Measurements from ENCODE around the gene ZNF599. TPM values are rescaled to one million over a fixed set of nuclear protein-coding genes. Genes with fewer than 3 reads are reported as not detected.

The ZNF599 gene
- total and polyA plus RNA-seq, 2 of the 13 experiments (the other 11 are each of a cell fraction or from before 2014, with no cell fraction given): 5.8 to 7.3 TPM

DNA sequence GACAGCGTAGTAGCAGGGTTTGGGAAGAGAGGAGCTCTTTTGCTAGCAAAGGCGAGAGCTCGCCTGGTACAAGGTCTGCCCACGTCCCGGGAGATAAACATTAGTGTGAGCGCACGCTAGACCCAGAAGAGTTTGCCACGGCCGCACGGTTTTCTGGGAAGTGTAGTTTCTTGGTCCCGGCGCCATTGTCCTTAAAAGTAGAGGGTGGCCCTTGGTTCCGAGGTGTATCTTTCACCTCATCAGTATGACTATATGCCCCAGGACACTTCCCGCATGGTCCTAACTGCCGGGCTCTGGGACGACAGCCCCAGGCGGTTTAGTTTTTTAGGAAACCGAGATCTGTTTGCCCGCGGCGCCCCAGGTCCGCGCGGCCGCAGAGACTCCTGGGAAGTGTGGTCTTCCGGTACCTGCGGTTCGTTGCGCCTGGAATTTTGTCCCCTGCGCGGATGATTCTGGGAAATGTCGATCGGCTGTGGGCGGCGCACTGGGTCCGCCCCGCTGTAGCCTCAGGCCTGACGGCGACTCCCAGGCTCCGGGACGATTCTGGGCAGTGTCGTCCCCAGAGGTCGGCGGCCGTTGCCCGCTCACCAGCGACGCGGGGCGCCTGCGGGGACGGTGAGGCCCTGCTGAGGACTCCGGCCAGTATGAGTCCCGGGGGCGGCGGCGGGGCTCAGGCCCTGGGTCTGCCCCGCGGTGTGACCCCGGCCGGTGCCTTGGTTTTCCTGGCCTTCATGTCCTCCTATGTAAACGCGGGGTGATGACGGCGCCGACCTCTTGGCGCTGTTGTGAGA lies 39.1 kb downstream of the ZNF599 start, which contains the start of gene ZNF181 (continued):
- TF ChIP-seq, protein P1, sequence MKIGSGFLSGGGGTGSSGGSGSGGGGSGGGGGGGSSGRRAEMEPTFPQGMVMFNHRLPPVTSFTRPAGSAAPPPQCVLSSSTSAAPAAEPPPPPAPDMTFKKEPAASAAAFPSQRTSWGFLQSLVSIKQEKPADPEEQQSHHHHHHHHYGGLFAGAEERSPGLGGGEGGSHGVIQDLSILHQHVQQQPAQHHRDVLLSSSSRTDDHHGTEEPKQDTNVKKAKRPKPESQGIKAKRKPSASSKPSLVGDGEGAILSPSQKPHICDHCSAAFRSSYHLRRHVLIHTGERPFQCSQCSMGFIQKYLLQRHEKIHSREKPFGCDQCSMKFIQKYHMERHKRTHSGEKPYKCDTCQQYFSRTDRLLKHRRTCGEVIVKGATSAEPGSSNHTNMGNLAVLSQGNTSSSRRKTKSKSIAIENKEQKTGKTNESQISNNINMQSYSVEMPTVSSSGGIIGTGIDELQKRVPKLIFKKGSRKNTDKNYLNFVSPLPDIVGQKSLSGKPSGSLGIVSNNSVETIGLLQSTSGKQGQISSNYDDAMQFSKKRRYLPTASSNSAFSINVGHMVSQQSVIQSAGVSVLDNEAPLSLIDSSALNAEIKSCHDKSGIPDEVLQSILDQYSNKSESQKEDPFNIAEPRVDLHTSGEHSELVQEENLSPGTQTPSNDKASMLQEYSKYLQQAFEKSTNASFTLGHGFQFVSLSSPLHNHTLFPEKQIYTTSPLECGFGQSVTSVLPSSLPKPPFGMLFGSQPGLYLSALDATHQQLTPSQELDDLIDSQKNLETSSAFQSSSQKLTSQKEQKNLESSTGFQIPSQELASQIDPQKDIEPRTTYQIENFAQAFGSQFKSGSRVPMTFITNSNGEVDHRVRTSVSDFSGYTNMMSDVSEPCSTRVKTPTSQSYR (CRISPR knock-in tag; IDR thresholded peaks at IDR 0.05; ENCODE audit: borderline replicate concordance): peak; percentile 61; the same call in 1 of the 2 replicates
- TF ChIP-seq, protein P2, sequence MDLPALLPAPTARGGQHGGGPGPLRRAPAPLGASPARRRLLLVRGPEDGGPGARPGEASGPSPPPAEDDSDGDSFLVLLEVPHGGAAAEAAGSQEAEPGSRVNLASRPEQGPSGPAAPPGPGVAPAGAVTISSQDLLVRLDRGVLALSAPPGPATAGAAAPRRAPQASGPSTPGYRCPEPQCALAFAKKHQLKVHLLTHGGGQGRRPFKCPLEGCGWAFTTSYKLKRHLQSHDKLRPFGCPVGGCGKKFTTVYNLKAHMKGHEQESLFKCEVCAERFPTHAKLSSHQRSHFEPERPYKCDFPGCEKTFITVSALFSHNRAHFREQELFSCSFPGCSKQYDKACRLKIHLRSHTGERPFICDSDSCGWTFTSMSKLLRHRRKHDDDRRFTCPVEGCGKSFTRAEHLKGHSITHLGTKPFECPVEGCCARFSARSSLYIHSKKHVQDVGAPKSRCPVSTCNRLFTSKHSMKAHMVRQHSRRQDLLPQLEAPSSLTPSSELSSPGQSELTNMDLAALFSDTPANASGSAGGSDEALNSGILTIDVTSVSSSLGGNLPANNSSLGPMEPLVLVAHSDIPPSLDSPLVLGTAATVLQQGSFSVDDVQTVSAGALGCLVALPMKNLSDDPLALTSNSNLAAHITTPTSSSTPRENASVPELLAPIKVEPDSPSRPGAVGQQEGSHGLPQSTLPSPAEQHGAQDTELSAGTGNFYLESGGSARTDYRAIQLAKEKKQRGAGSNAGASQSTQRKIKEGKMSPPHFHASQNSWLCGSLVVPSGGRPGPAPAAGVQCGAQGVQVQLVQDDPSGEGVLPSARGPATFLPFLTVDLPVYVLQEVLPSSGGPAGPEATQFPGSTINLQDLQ (CRISPR knock-in tag; IDR thresholded peaks at IDR 0.05): peak; percentile 68; the same call in 1 of the 2 replicates
- no peak for TF ChIP-seq CCDC6 (CRISPR knock-in tag; IDR thresholded peaks at IDR 0.05)
- no peak for TF ChIP-seq SNRNP70 (IDR thresholded peaks at IDR 0.05; ENCODE audit: low read depth, low read length)
- TF ChIP-seq, protein P3, sequence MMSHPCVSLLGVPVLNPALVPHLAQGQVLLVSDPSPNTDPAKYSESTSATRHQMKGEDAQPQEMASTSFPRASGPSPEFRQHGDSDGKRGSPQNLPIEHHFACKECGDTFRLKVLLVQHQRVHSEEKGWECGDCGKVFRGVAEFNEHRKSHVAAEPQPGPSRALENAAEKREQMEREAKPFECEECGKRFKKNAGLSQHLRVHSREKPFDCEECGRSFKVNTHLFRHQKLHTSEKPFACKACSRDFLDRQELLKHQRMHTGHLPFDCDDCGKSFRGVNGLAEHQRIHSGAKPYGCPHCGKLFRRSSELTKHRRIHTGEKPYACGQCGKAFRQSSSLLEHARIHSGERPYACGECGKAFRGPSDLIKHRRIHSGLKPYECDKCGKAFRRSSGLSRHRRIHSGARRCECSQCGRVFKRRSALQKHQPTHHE (CRISPR knock-in tag; IDR thresholded peaks at IDR 0.05; ENCODE audit: borderline replicate concordance): no peak; the same call in 1 of the 2 replicates
- TF ChIP-seq, protein P4, sequence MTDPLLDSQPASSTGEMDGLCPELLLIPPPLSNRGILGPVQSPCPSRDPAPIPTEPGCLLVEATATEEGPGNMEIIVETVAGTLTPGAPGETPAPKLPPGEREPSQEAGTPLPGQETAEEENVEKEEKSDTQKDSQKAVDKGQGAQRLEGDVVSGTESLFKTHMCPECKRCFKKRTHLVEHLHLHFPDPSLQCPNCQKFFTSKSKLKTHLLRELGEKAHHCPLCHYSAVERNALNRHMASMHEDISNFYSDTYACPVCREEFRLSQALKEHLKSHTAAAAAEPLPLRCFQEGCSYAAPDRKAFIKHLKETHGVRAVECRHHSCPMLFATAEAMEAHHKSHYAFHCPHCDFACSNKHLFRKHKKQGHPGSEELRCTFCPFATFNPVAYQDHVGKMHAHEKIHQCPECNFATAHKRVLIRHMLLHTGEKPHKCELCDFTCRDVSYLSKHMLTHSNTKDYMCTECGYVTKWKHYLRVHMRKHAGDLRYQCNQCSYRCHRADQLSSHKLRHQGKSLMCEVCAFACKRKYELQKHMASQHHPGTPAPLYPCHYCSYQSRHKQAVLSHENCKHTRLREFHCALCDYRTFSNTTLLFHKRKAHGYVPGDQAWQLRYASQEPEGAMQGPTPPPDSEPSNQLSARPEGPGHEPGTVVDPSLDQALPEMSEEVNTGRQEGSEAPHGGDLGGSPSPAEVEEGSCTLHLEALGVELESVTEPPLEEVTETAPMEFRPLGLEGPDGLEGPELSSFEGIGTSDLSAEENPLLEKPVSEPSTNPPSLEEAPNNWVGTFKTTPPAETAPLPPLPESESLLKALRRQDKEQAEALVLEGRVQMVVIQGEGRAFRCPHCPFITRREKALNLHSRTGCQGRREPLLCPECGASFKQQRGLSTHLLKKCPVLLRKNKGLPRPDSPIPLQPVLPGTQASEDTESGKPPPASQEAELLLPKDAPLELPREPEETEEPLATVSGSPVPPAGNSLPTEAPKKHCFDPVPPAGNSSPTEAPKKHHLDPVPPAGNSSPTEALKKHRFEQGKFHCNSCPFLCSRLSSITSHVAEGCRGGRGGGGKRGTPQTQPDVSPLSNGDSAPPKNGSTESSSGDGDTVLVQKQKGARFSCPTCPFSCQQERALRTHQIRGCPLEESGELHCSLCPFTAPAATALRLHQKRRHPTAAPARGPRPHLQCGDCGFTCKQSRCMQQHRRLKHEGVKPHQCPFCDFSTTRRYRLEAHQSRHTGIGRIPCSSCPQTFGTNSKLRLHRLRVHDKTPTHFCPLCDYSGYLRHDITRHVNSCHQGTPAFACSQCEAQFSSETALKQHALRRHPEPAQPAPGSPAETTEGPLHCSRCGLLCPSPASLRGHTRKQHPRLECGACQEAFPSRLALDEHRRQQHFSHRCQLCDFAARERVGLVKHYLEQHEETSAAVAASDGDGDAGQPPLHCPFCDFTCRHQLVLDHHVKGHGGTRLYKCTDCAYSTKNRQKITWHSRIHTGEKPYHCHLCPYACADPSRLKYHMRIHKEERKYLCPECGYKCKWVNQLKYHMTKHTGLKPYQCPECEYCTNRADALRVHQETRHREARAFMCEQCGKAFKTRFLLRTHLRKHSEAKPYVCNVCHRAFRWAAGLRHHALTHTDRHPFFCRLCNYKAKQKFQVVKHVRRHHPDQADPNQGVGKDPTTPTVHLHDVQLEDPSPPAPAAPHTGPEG (CRISPR knock-in tag; IDR thresholded peaks at IDR 0.05): no peak
- peak; percentile 48; the same call in 1 of the 2 replicates for TF ChIP-seq RAD21 (CRISPR knock-in tag; IDR thresholded peaks at IDR 0.05)
- peak; percentile 56 for TF ChIP-seq ZZZ3 (CRISPR knock-in tag; IDR thresholded peaks at IDR 0.05; ENCODE audit: borderline replicate concordance)
- TF ChIP-seq ZNF264 (CRISPR knock-in tag; IDR thresholded peaks at IDR 0.05): no peak
- TF ChIP-seq, protein P5, sequence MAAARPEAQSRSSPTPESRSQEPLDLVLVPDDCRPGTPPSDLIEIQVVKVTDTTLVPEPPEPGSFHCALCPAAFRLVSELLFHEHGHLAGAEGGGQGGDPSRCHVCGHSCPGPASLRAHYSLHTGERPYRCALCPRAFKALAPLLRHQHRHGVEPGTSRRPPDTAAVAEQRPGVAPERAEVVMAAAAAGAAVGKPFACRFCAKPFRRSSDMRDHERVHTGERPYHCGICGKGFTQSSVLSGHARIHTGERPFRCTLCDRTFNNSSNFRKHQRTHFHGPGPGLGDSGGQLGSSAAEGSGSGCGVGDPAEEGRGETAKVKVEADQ (CRISPR knock-in tag; IDR thresholded peaks at IDR 0.05; ENCODE audit: borderline replicate concordance): no peak
- TF ChIP-seq ZNF44 (CRISPR knock-in tag; IDR thresholded peaks at IDR 0.05): no peak
- 0 out of 2 replicates have a peak, but pooled peaks have one; percentile 23 for TF ChIP-seq BORCS8-MEF2B (CRISPR knock-in tag; IDR thresholded peaks at IDR 0.05)
- TF ChIP-seq CEBPB (IDR thresholded peaks at IDR 0.05; ENCODE audit: borderline replicate concordance, low read depth, low read length): no peak

Measured in HepG2 (cell line).